HUES6 (cell line): ENCODE measurements around the gene KRTAP9-9.

Experiments
- H3K27ac ChIP-seq: 2 replicates; pipeline ENCODE4 v1.7.0; 2013; ENCODE audit warnings: low read depth, mild to moderate bottlenecking, low read length, inconsistent platforms
- H3K27me3 ChIP-seq: 2 replicates; pipeline ENCODE4 v1.6.1; 2013; ENCODE audit warnings: low read length; ENCODE audit not compliant: control insufficient read depth, insufficient read depth
- H3K36me3 ChIP-seq: 2 replicates; pipeline ENCODE4 v1.6.1; 2013; ENCODE audit warnings: low read length; ENCODE audit not compliant: control insufficient read depth, insufficient read depth
- H3K4me1 ChIP-seq: 2 replicates; pipeline ENCODE4 v1.6.1; 2013; ENCODE audit warnings: low read length; ENCODE audit not compliant: control insufficient read depth, insufficient read depth
- H3K4me3 ChIP-seq: 2 replicates; pipeline ENCODE4 v1.5.1; 2013; ENCODE audit warnings: low read depth, low read length
- H3K9ac ChIP-seq: one replicate; pipeline ENCODE4 v1.6.1; 2013; ENCODE audit warnings: mild to moderate bottlenecking, low read length
- H3K9me3 ChIP-seq: 2 replicates; pipeline ENCODE4 v1.6.1; 2013; ENCODE audit warnings: low read depth, low read length; ENCODE audit not compliant: control insufficient read depth, insufficient read depth

Gene KRTAP9-9

DNA sequence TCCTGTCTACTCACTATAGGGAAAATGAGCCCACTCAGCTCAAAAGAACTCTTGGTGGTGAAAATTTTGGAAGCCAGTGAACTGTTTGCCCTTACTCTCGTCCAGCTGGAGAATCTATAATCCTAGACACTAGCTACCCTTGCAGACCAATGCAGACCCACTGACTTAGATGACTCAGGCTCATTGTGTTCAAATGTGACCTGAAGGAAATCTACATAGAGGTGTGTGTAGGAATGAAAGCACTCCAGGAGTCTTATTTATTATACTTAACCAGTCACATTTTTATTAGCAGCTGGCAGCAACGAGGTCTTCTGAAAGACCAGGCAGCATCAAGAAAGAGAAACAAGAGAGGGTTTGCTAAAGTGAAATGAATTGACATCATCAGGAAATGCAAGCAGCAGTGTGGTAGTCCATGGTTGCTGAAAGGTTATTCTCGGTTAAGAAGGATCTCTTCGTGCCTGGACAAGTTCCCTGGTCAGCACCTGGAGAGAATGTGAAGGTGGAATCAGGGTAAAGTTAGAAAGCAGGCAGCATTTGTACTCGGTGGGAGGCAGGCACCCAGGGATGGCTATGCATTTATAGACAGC lies 46.1 kb downstream of the KRTAP9-9 start:
- Histone ChIP-seq H3K27me3 (no peaks in the 10 kb centered on the region), H3K36me3 (no peaks in the 10 kb centered on the region), H3K4me3 (no peak overlapping the region), H3K4me1 (no peaks in the 10 kb centered on the region), H3K27ac (no peak overlapping the region), H3K9ac (no peak overlapping the region), H3K9me3 (no peaks in the 10 kb centered on the region)

DNA sequence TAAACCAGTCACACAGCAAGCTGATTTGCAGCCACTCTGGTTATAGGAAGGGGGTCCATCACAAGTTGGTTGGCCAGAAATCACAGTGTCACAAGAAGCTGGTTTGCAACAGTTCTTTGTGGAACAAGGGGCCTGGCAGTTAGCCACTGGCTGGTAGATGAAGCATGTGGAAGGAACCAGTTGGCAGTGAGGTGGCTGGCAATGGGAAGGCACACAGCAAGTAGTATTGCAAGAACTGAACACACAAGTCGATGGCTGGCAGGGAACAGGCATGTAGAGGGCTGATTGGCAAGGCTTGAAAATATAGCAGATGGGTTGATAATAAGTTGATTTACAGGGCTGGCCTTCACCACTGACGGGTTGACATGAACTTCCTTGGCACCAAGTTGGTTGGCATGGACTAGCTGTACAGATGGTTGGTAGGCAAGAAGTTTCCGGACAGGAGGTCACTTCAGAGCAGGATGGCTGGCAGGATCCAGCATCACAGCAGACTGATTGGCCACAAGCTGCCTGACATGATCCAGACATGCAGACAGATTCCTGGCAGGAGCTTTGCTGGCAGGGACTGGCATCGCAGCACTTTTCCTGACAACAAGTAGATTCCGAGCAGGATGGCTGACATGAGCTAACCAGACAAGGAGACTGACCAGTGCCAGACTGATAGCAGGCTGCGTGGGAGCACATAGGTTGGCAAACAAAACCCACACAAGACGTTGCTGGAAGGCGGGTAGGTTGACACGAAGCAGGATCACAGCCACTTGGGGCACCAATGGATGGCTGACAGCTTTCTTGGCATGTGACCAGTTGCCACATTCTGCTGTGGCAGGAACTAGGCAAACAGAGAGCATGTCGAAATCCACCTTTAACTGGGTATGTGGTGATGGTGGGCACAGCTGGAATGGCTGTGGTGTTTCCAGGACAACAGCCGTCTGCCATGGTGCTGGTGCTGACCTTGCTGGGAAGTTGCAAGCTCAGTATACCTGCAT lies 47.0 kb downstream of the KRTAP9-9 start, which contains the start of gene KRTAP29-1:
TSS of gene KRTAP29-1 (minus strand) at position 936 of the 986 bp plus-strand sequence. CDS start at position 936, 0 bp downstream.
- Histone ChIP-seq H3K4me3 (no peak within 1 kb of the TSS), H3K4me1 (no peaks in the 10 kb centered on the region), H3K36me3 (no peaks in the 10 kb centered on the region), H3K9ac (no peak within 1 kb of the TSS), H3K27ac (no peak within 1 kb of the TSS), H3K9me3 (no peaks in the 10 kb centered on the region), H3K27me3 (no peaks in the 10 kb centered on the region)

DNA sequence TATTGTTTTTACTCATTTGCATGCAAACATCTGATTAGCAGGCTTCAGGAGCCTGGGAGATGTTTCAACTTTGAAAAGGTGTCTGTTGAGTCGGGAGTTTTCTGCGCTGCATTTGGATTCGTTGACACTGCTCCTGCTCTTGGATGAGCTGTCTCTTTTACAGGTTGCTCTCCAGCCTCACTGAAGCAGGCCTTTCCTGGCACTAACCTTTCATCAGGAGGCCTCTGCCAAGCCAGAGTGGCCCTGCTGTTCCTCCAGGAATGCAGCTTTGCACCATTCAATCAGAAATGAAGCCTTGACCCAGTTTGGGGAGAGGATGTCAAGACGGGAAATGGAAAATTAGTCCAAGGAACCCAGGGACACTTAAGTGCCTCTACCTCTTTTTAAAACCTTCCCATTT lies 47.8 kb downstream of the KRTAP9-9 start:
- Histone ChIP-seq H3K4me1 (no peaks in the 10 kb centered on the region), H3K36me3 (no peaks in the 10 kb centered on the region), H3K27ac (no peak overlapping the region), H3K4me3 (no peak overlapping the region), H3K9ac (no peak overlapping the region), H3K27me3 (no peaks in the 10 kb centered on the region), H3K9me3 (no peaks in the 10 kb centered on the region)

DNA sequence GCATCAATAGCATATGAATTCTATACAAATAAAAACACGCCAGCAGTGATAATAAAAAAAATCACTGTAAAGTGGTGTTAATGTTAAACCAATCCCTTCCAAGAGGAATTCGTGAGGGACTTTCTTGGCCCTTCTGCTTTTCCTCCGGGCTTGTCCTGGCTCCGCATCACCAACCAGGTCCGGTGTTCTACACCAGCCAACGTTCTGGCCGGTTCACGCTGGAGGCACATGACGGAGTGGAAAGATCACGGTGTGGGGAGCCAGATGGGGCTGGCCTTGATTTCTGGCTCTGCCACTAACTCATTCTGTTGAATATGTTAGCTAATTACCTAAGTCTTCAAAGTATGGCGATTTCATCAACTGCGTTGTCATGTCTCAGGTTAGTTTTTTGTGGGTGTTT lies 48.9 kb downstream of the KRTAP9-9 start:
- H3K36me3 ChIP-seq: no peaks in the 10 kb centered on the region
- no peak overlapping the region for H3K27ac ChIP-seq
- H3K9me3 ChIP-seq: no peaks in the 10 kb centered on the region
- no peak overlapping the region for H3K4me3 ChIP-seq
- H3K27me3 ChIP-seq: peaks cover 2% of the 10 kb centered on the region; the same call in 1 of the 2 replicates
- H3K4me1 ChIP-seq: no peaks in the 10 kb centered on the region
- no peak overlapping the region for H3K9ac ChIP-seq
